Ovary (tissue), 9 donors: ENCODE data around the gene HOXB2. TPM values are rescaled to one million over a fixed set of nuclear protein-coding genes. Genes with fewer than 3 reads are reported as not detected.

Experiments
- DNase-seq, 5 donors: peaks; one replicate each; pipeline ENCODE4 v3.0.0-alpha.2; 2019 to 2020
- H3K27ac ChIP-seq, 2 donors: fragments of 200-600 bp; one replicate each; pipeline versions ENCODE4 v1.5.1 to v1.8.0; 2019 to 2022
- H3K27me3 ChIP-seq: fragments of 200-600 bp; one replicate; pipeline ENCODE4 v1.8.0; 2022
- H3K36me3 ChIP-seq: fragments of 200-600 bp; sonication (generic); one replicate; pipeline ENCODE4 v1.5.1; 2019
- H3K4me1 ChIP-seq: one replicate; pipeline ENCODE4 v1.8.1; 2013; ENCODE audit warnings: mild to moderate bottlenecking, moderate library complexity; ENCODE audit not compliant: insufficient read depth
- H3K4me3 ChIP-seq: fragments of 200-600 bp; sonication (generic); one replicate; pipeline ENCODE4 v1.5.1; 2017
- H3K9me3 ChIP-seq, 2 donors: fragments of 200-600 bp in 1 of 2; sonication (generic) in 1 of 2; one replicate each; pipeline versions ENCODE4 v1.5.1 to v1.8.1; 2013 to 2019; ENCODE audit warnings: mild to moderate bottlenecking in 1 of 2, moderate library complexity in 1 of 2
- EP300 ChIP-seq: sonication (generic); formaldehyde crosslinking; IDR thresholded peaks from one replicate; pipeline ENCODE4 v1.6.1; 2017; ENCODE audit warnings: antibody characterized with exemption
- POLR2A ChIP-seq: fragments of 450-650 bp; IDR thresholded peaks from one replicate; pipeline ENCODE4 v1.6.1; 2017; ENCODE audit warnings: antibody characterized with exemption, mild to moderate bottlenecking, moderate library complexity
- WGBS, 3 donors: extraction: QIAGEN DNeasy Blood & Tissue Kit in 1 of 3; methylation state at CpG; one replicate each; pipeline versions ENCODE4 v1.1.5 to v1.1.7; 2013 to 2017; 5-methylcytosine and 5-hydroxymethylcytosine counted together
- intact Hi-C, 4 donors: fragments of 100-400 bp; cut with DNase I; formaldehyde crosslinking; loops; one replicate each; pipeline versions ENCODE4 v1.11.0 to v1.15.1; 2022 to 2023
- polyA plus RNA-seq, 2 donors: library from polyadenylated mRNA; stranded (reverse); fragments of 200-250 nt in 1 of 2; fragments of 350-450 nt in 1 of 2; fragmentation: Illumina TruSeq in 1 of 2; extraction: RNeasy Lipid Tissue Mini Kit (QIAGEN cat#74804) in 1 of 2; gene quantifications; one replicate each; pipeline ENCODE4 v1.2.3, GENCODE V29; 2013 to 2014
- total RNA-seq, 7 donors: library from RNA; depleted of rRNA in 2 of 7; stranded (reverse); fragments of >200 nt in 2 of 7; fragmentation: NEBNext Ultra II Directional in 3 of 7; extraction: Animal tissue kit (Norgen Biotek cat#: 25700) in 3 of 7; gene quantifications; one replicate each; pipeline versions ENCODE4 v1.1.0 to v1.2.4, GENCODE V29; 2016 to 2023
- TF ChIP-seq, protein P1 (sequence below), 3 donors: fragments of 450-650 bp in 2 of 3; fragments of 200-600 bp in 1 of 3; IDR thresholded peaks; one replicate each; pipeline versions ENCODE4 v1.5.1 to v1.8.0; 2016 to 2022; ENCODE audit warnings: antibody characterized with exemption in 3 of 3, mild to moderate bottlenecking in 1 of 3
- donor health status: DM: no; HTN: no; CAD: no; lungs with moderate emphysema.
- donor health status: DM: no; HTN: no; CAD: no.
- donor health status: Bipolar disorder and iron deficiency.
- donor health status: DM: yes; HTN: yes; CAD: no.
- donor health status: DM: no; HTN: no; CAD: no.
- donor health status: DM: yes; HTN: yes; CAD: no.

The HOXB2 gene
- total and polyA plus RNA-seq, 9 donors = 1.2 to 24.5 (median 7.0) TPM

GRCh38 chr17:48550502-48551213 lies 5.7 kb upstream of the HOXB2 start:
- intact Hi-C loops = no loop called here
- no peak overlapping the region for H3K27ac ChIP-seq
- H3K27me3 ChIP-seq = peaks cover 3% of the 10 kb centered on the region
- 6 to 36% (median 11%) methylated on average over 66 to 70 of the region's 70 CpGs for WGBS, 3 donors
- no peaks in the 10 kb centered on the region for H3K36me3 ChIP-seq
- H3K4me1 ChIP-seq = no peaks in the 10 kb centered on the region
- no peak overlapping the region for H3K4me3 ChIP-seq
- DNase-seq = no peak
- TF ChIP-seq POLR2A = no peak
- TF ChIP-seq EP300 = no peak
- TF ChIP-seq, protein P1, sequence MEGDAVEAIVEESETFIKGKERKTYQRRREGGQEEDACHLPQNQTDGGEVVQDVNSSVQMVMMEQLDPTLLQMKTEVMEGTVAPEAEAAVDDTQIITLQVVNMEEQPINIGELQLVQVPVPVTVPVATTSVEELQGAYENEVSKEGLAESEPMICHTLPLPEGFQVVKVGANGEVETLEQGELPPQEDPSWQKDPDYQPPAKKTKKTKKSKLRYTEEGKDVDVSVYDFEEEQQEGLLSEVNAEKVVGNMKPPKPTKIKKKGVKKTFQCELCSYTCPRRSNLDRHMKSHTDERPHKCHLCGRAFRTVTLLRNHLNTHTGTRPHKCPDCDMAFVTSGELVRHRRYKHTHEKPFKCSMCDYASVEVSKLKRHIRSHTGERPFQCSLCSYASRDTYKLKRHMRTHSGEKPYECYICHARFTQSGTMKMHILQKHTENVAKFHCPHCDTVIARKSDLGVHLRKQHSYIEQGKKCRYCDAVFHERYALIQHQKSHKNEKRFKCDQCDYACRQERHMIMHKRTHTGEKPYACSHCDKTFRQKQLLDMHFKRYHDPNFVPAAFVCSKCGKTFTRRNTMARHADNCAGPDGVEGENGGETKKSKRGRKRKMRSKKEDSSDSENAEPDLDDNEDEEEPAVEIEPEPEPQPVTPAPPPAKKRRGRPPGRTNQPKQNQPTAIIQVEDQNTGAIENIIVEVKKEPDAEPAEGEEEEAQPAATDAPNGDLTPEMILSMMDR (IDR thresholded peaks at IDR 0.05) = no peak
- peaks cover 0 to 4% of the 10 kb centered on the region in 2 donors for H3K9me3 ChIP-seq

- 51 to 65% (median 52%) methylated on average over 18 of the region's 18 CpGs for WGBS, 3 donors
- no peak for DNase-seq
- Histone ChIP-seq H3K36me3 (no peaks in the 10 kb centered on the region), H3K27ac (no peak overlapping the region), H3K4me1 (no peaks in the 10 kb centered on the region), H3K4me3 (no peak overlapping the region), H3K27me3 (peaks cover 3% of the 10 kb centered on the region), H3K9me3 (peaks cover 0 to 4% of the 10 kb centered on the region in 2 donors)
- intact Hi-C loops = loop anchor here in 1 of 4 donors (5.0 kb wide), 1 partner anchor 1602 kb away; the partner anchor contains the start of gene PPP1R9B
- TF ChIP-seq POLR2A (no peak), EP300 (no peak)
- TF ChIP-seq, protein P1 (IDR thresholded peaks at IDR 0.05) = no peak
Measured at GRCh38 chr17:48549914-48550501, 5.1 kb upstream of the HOXB2 start.

- no peak overlapping the region for H3K4me3 ChIP-seq
- no peaks in the 10 kb centered on the region for H3K4me1 ChIP-seq
- no peak overlapping the region for H3K27ac ChIP-seq
- intact Hi-C loops = loop anchor here in 1 of 4 donors (5.0 kb wide), 1 partner anchor 1603 kb away; the partner anchor contains the start of gene PPP1R9B
- no peaks in the 10 kb centered on the region for H3K27me3 ChIP-seq
- H3K36me3 ChIP-seq = no peaks in the 10 kb centered on the region
- WGBS, 3 donors = 71 to 74% (median 72%) methylated on average over 3 of the region's 3 CpGs
- H3K9me3 ChIP-seq = peaks cover 0 to 4% of the 10 kb centered on the region in 2 donors
- no peak for DNase-seq
- no peak for TF ChIP-seq POLR2A
- TF ChIP-seq, protein P1 (IDR thresholded peaks at IDR 0.05) = no peak
- no peak for TF ChIP-seq EP300
Measured at GRCh38 chr17:48549281-48549630, 4.3 kb upstream of the HOXB2 start.

DNA sequence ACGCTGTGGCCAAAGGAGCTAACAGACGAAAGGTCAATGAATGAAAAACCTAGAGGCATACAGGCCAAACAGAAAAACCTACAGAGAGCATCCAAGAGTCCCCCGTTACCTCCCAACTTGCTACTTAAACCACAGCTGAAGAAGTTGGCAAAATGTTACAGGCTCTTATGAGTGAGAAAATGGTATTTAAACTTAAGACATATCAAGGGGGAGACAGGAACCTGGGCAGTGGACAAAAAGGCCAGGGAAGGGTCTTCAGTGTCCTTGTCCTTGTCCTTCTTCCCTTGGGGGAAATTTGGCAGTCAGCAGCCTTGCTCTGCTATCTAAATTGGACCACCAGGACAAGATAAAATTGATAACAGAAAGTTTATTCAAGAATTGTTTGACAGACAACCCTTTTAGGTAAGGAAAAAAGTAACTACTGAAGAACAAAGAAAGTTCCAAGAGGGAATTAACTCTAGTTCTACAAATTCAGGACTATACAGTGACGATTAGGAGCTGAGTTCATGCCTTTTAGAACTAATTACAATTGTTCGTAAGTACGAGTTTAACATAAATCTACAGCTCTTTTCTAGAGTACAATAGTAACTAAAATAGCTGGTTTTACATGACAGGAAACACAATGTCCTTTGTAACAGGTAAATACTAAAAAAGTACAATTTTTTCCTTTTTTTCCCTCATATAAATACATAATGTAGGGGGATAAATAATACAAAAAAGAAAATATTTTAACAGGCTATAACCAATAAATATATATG lies 3.8 kb upstream of the HOXB2 start:
- Histone ChIP-seq H3K27ac (no peak overlapping the region), H3K36me3 (no peaks in the 10 kb centered on the region), H3K27me3 (no peaks in the 10 kb centered on the region), H3K9me3 (peaks cover 0 to 4% of the 10 kb centered on the region in 2 donors), H3K4me1 (no peaks in the 10 kb centered on the region), H3K4me3 (no peak overlapping the region)
- DNase-seq = no peak
- WGBS, 3 donors = 59 to 65% (median 62%) methylated on average over 6 of the region's 6 CpGs
- intact Hi-C loops = loop anchor here in 1 of 4 donors (5.0 kb wide), 1 partner anchor 1604 kb away; the partner anchor contains the start of gene PPP1R9B
- TF ChIP-seq EP300 (no peak), POLR2A (no peak)
- TF ChIP-seq, protein P1 (IDR thresholded peaks at IDR 0.05) = no peak
